Measurements from ENCODE around the gene OXCT1. TPM values are rescaled to one million over a fixed set of nuclear protein-coding genes. Genes with fewer than 3 reads are reported as not detected.

OXCT1 gene
- total RNA-seq, 1 donor from 2014 or later = 39.9 TPM

DNA sequence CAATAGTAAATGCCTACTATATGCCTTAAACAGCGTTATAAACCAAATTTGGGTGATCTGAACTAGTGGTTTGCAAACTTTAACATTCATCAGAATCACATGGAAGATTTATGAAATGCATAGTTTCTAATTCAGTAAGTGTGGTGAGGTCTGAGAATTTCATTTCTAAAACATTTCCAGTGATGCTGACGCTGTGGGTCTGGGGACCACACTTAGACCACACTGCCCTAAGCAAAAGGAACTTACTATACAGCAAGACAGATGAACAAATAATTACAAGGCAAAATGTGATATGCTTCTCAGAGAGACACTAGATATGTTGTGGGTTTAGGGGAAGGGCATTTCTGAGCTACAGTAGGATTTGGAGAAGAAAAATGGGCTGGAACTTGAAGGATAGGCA is 72.6 kb downstream of the OXCT1 start:
- Histone ChIP-seq H3K36me3 (no peaks in the 10 kb centered on the region), H3K4me2 (no peak overlapping the region), H3K9ac (no peak overlapping the region), H3K27me3 (no peaks in the 10 kb centered on the region), H3K27ac (no peak overlapping the region), H2AFZ (replicated peaks) (no peak overlapping the region), H3K79me2 (ENCODE audit: low read depth) (no peaks in the 10 kb centered on the region), H3K4me3 (no peak overlapping the region), H3F3A (ENCODE audit: low read depth) (no peaks in the 10 kb centered on the region), H3K4me1 (no peaks in the 10 kb centered on the region), H4K20me1 (ENCODE audit: low read depth) (no peaks in the 10 kb centered on the region), H3K9me3 (ENCODE audit: low read depth) (no peaks in the 10 kb centered on the region)
- no peaks in the 10 kb centered on the region for H3K9me3 Mint-ChIP-seq
- H3K4me1 Mint-ChIP-seq = peaks cover 20% of the 10 kb centered on the region
- H3K27ac Mint-ChIP-seq = no peak overlapping the region
- TF ChIP-seq EZH2phosphoT487 (IDR thresholded peaks at IDR 0.05) (no peak), EZH2 (IDR thresholded peaks at IDR 0.05) (no peak)
- TF ChIP-seq, protein P1, sequence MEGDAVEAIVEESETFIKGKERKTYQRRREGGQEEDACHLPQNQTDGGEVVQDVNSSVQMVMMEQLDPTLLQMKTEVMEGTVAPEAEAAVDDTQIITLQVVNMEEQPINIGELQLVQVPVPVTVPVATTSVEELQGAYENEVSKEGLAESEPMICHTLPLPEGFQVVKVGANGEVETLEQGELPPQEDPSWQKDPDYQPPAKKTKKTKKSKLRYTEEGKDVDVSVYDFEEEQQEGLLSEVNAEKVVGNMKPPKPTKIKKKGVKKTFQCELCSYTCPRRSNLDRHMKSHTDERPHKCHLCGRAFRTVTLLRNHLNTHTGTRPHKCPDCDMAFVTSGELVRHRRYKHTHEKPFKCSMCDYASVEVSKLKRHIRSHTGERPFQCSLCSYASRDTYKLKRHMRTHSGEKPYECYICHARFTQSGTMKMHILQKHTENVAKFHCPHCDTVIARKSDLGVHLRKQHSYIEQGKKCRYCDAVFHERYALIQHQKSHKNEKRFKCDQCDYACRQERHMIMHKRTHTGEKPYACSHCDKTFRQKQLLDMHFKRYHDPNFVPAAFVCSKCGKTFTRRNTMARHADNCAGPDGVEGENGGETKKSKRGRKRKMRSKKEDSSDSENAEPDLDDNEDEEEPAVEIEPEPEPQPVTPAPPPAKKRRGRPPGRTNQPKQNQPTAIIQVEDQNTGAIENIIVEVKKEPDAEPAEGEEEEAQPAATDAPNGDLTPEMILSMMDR (IDR thresholded peaks at IDR 0.05) = no peak
- no peaks in the 10 kb centered on the region for H3K27me3 Mint-ChIP-seq (ENCODE audit: insufficient read depth, low read depth)
- no peak overlapping the region for H3K4me3 Mint-ChIP-seq
- peaks cover 17% of the 10 kb centered on the region for H3K36me3 Mint-ChIP-seq
- DNase-seq (ENCODE audit: low spot score) = no peak

DNA sequence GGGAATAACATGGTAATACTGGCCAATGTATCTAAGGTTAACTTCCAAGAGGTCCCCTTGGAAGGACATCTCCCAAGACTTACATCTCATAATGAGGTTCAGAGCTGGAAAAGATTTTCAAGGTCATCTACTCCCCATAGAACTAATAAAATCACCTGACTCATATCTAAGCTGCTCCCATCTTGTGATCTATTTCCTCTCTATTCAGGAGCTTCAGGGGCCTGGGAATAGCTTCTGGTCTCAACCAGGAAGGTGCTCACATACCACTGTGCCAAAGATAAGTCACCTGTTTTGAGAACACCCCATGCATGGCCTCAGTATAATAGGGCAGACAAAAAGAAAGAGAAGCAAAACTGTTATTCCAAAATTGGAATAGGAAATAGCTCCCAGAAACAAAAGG is 74.2 kb downstream of the OXCT1 start:
- Mint-ChIP-seq H3K36me3 (peaks cover 20% of the 10 kb centered on the region), H3K9me3 (no peaks in the 10 kb centered on the region), H3K4me1 (peaks cover 20% of the 10 kb centered on the region), H3K27ac (no peak overlapping the region), H3K27me3 (ENCODE audit: insufficient read depth, low read depth) (no peaks in the 10 kb centered on the region), H3K4me3 (no peak overlapping the region)
- H3K27me3 ChIP-seq = no peaks in the 10 kb centered on the region
- no peak overlapping the region for H3K4me2 ChIP-seq
- H4K20me1 ChIP-seq (ENCODE audit: low read depth) = no peaks in the 10 kb centered on the region
- no peak overlapping the region for H3K4me3 ChIP-seq
- H3F3A ChIP-seq (ENCODE audit: low read depth) = no peaks in the 10 kb centered on the region
- H3K79me2 ChIP-seq (ENCODE audit: low read depth) = no peaks in the 10 kb centered on the region
- H2AFZ ChIP-seq (replicated peaks) = no peak overlapping the region
- H3K9ac ChIP-seq = no peak overlapping the region
- no peak for TF ChIP-seq EZH2phosphoT487 (IDR thresholded peaks at IDR 0.05)
- TF ChIP-seq, protein P1 (IDR thresholded peaks at IDR 0.05) = no peak
- TF ChIP-seq EZH2 (IDR thresholded peaks at IDR 0.05) = no peak
- H3K9me3 ChIP-seq (ENCODE audit: low read depth) = no peaks in the 10 kb centered on the region
- DNase-seq (ENCODE audit: low spot score) = no peak
- H3K27ac ChIP-seq = no peak overlapping the region
- no peaks in the 10 kb centered on the region for H3K4me1 ChIP-seq
- H3K36me3 ChIP-seq = no peaks in the 10 kb centered on the region

DNA sequence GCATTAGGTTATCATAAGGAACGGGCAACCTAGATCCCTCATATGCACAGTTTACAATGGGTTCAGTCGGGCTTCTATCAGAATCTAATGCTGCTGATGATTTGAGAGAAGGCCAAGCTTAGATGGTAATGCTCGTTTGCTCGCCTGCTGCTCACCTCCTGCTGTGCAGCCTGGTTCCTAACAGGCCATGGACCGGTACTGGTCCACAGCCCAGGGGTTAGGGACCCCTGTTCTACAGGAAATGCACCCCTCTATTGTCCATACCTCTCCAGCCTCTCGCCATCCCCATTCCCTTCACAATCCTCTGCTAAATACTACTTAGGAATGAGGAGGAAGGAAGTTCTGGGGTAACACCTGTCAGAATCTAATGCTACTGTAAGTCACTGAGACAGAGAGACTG is 75.1 kb downstream of the OXCT1 start:
- no peak overlapping the region for H3K27ac Mint-ChIP-seq
- H3K4me2 ChIP-seq = no peak overlapping the region
- peaks cover 14% of the 10 kb centered on the region for H3K36me3 Mint-ChIP-seq
- no peak overlapping the region for H3K4me3 ChIP-seq
- no peaks in the 10 kb centered on the region for H3K79me2 ChIP-seq (ENCODE audit: low read depth)
- no peaks in the 10 kb centered on the region for H3K9me3 Mint-ChIP-seq
- H3K27me3 Mint-ChIP-seq (ENCODE audit: insufficient read depth, low read depth) = no peaks in the 10 kb centered on the region
- no peak for DNase-seq (ENCODE audit: low spot score)
- no peaks in the 10 kb centered on the region for H3K36me3 ChIP-seq
- H3K9me3 ChIP-seq (ENCODE audit: low read depth) = no peaks in the 10 kb centered on the region
- H2AFZ ChIP-seq (replicated peaks) = no peak overlapping the region
- H3F3A ChIP-seq (ENCODE audit: low read depth) = no peaks in the 10 kb centered on the region
- H3K27ac ChIP-seq = no peak overlapping the region
- no peaks in the 10 kb centered on the region for H4K20me1 ChIP-seq (ENCODE audit: low read depth)
- H3K4me1 Mint-ChIP-seq = peaks cover 20% of the 10 kb centered on the region
- H3K9ac ChIP-seq = no peak overlapping the region
- no peak overlapping the region for H3K4me3 Mint-ChIP-seq
- H3K4me1 ChIP-seq = no peaks in the 10 kb centered on the region
- H3K27me3 ChIP-seq = no peaks in the 10 kb centered on the region
- TF ChIP-seq, protein P1 (IDR thresholded peaks at IDR 0.05) = no peak
- TF ChIP-seq EZH2 (IDR thresholded peaks at IDR 0.05) (no peak), EZH2phosphoT487 (IDR thresholded peaks at IDR 0.05) (no peak)
